ENCODE measurements around the gene INSIG2. TPM values are rescaled to one million over a fixed set of nuclear protein-coding genes. Genes with fewer than 3 reads are reported as not detected.

INSIG2 gene
- total RNA-seq, 2 donors from 2014 or later: 10.9 to 12.5 TPM

DNA sequence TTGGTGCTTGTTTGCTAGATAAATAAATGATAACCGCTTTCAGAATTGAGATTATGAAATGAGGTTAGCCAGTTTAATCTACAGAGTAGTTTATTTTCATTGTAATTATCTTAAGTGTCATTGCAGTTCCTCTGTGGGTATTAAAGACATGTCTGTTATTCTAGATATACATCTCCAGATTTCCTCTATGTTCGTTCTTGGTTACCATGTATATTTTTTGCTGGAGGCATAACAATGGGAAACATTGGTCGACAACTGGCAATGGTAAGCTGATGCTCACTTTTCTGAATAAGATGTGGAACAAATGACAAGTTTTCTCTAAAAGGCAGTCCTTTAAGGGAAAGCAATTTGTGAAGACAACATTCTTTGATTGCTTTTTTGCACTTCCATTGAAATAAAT lies 18.7 kb downstream of the INSIG2 start:
- no peak for TF ChIP-seq CTCF (conservative IDR thresholded peaks at IDR 0.05)
- H3K4me3 Mint-ChIP-seq: no peak overlapping the region
- no peak overlapping the region for H3K4me3 ChIP-seq (ENCODE audit: low read length)
- H3K36me3 Mint-ChIP-seq (ENCODE audit: low read depth): peaks cover 25% of the 10 kb centered on the region
- peaks cover 29% of the 10 kb centered on the region for H3K36me3 ChIP-seq (ENCODE audit: control insufficient read depth, insufficient read depth, low read length)
- H3K9me3 Mint-ChIP-seq: no peaks in the 10 kb centered on the region
- H3K4me1 Mint-ChIP-seq: no peaks in the 10 kb centered on the region
- no peaks in the 10 kb centered on the region for H3K9me3 ChIP-seq (ENCODE audit: control insufficient read depth, low read length)
- H3K4me1 ChIP-seq (ENCODE audit: control insufficient read depth, insufficient read depth, low read length): no peaks in the 10 kb centered on the region
- no peaks in the 10 kb centered on the region for H3K27me3 ChIP-seq (ENCODE audit: control insufficient read depth, insufficient read depth, low read length, poor library complexity, severe bottlenecking)
- no peak overlapping the region for H3K27ac ChIP-seq (ENCODE audit: low read depth, low read length)
- 94 to 100% methylated on average over 1 to 3 of the region's 3 CpGs for WGBS, 2 experiments (ENCODE audit: insufficient coverage in 1 of 2, insufficient read length in 1 of 2)
- no peaks in the 10 kb centered on the region for H3K27me3 Mint-ChIP-seq (ENCODE audit: insufficient read depth)
- DNase-seq: no peak
- H3K9ac ChIP-seq (ENCODE audit: extremely low read depth, low read length, poor library complexity, severe bottlenecking): no peak overlapping the region
- H3K27ac Mint-ChIP-seq: no peak overlapping the region

GRCh38 chr2:118110310-118110709 lies 22.0 kb downstream of the INSIG2 start:
- Histone ChIP-seq H3K4me3 (ENCODE audit: low read length) (no peak overlapping the region), H3K9ac (ENCODE audit: extremely low read depth, low read length, poor library complexity, severe bottlenecking) (no peak overlapping the region), H3K36me3 (ENCODE audit: control insufficient read depth, insufficient read depth, low read length) (peaks cover 29% of the 10 kb centered on the region), H3K27me3 (ENCODE audit: control insufficient read depth, insufficient read depth, low read length, poor library complexity, severe bottlenecking) (no peaks in the 10 kb centered on the region), H3K9me3 (ENCODE audit: control insufficient read depth, low read length) (no peaks in the 10 kb centered on the region), H3K4me1 (ENCODE audit: control insufficient read depth, insufficient read depth, low read length) (peaks cover 10% of the 10 kb centered on the region), H3K27ac (ENCODE audit: low read depth, low read length) (no peak overlapping the region)
- DNase-seq: no peak
- H3K27ac Mint-ChIP-seq: no peak overlapping the region
- H3K4me1 Mint-ChIP-seq: peaks cover 9% of the 10 kb centered on the region
- no peaks in the 10 kb centered on the region for H3K9me3 Mint-ChIP-seq
- H3K36me3 Mint-ChIP-seq (ENCODE audit: low read depth): peaks cover 24% of the 10 kb centered on the region
- no peak overlapping the region for H3K4me3 Mint-ChIP-seq
- WGBS, 2 experiments (ENCODE audit: insufficient coverage in 1 of 2, insufficient read length in 1 of 2): 94% methylated on average over 3 of the region's 3 CpGs; no CpG with 5 or more reads in 1 of the 2 experiments
- H3K27me3 Mint-ChIP-seq (ENCODE audit: insufficient read depth): no peaks in the 10 kb centered on the region
- TF ChIP-seq CTCF (conservative IDR thresholded peaks at IDR 0.05): no peak

GRCh38 chr2:118110991-118111390 lies 22.7 kb downstream of the INSIG2 start:
- H3K9ac ChIP-seq (ENCODE audit: extremely low read depth, low read length, poor library complexity, severe bottlenecking): no peak overlapping the region
- no peak overlapping the region for H3K4me3 ChIP-seq (ENCODE audit: low read length)
- Mint-ChIP-seq H3K36me3 (ENCODE audit: low read depth) (peaks cover 24% of the 10 kb centered on the region), H3K27ac (no peak overlapping the region), H3K9me3 (no peaks in the 10 kb centered on the region), H3K27me3 (ENCODE audit: insufficient read depth) (no peaks in the 10 kb centered on the region), H3K4me1 (peaks cover 16% of the 10 kb centered on the region), H3K4me3 (no peak overlapping the region)
- peaks cover 13% of the 10 kb centered on the region for H3K4me1 ChIP-seq (ENCODE audit: control insufficient read depth, insufficient read depth, low read length)
- peaks cover 29% of the 10 kb centered on the region for H3K36me3 ChIP-seq (ENCODE audit: control insufficient read depth, insufficient read depth, low read length)
- no peak for TF ChIP-seq CTCF (conservative IDR thresholded peaks at IDR 0.05)
- no peak for DNase-seq
- no peaks in the 10 kb centered on the region for H3K9me3 ChIP-seq (ENCODE audit: control insufficient read depth, low read length)
- H3K27me3 ChIP-seq (ENCODE audit: control insufficient read depth, insufficient read depth, low read length, poor library complexity, severe bottlenecking): no peaks in the 10 kb centered on the region
- WGBS, 2 experiments (ENCODE audit: insufficient coverage in 1 of 2, insufficient read length in 1 of 2): 90% methylated on average over 1 of the region's 1 CpG; no CpG with 5 or more reads in 1 of the 2 experiments
- no peak overlapping the region for H3K27ac ChIP-seq (ENCODE audit: low read depth, low read length)
